Natural killer cell (primary cell): ENCODE data around the gene MPZL2. TPM values are rescaled to one million over a fixed set of nuclear protein-coding genes. Genes with fewer than 3 reads are reported as not detected.

Experiments used
- ATAC-seq, 3 donors: fragments of 150-1000 bp in 2 of 3; fragments of 200-7000 bp in 1 of 3; cut with Tn5 transposase; 1 replicate in 1 of 3; 2 replicates in 2 of 3; pipeline ENCODE4 v1.10.0; 2021; ENCODE audit warnings: mild to moderate bottlenecking in 2 of 3, moderate library complexity in 2 of 3
- DNase-seq, 2 donors: peaks; one replicate each; pipeline versions ENCODE4 v3.0.0 to v3.0.0-alpha.2; 2013 to 2021; ENCODE audit warnings: mixed read lengths in 1 of 2
- H3K27ac ChIP-seq: one replicate; pipeline ENCODE4 v1.5.1; 2013; ENCODE audit warnings: mild to moderate bottlenecking, low read length
- H3K27me3 ChIP-seq: one replicate; pipeline ENCODE4 v1.6.1; 2013; ENCODE audit warnings: low read length; ENCODE audit not compliant: control insufficient read depth, insufficient read depth
- H3K36me3 ChIP-seq: one replicate; pipeline ENCODE4 v1.6.1; 2013; ENCODE audit warnings: low read length; ENCODE audit not compliant: control insufficient read depth, insufficient read depth
- H3K4me1 ChIP-seq: one replicate; pipeline ENCODE4 v1.6.1; 2013; ENCODE audit warnings: low read length; ENCODE audit not compliant: control insufficient read depth, insufficient read depth
- H3K4me3 ChIP-seq: one replicate; pipeline ENCODE4 v1.5.1; 2013; ENCODE audit warnings: low read length
- H3K9me3 ChIP-seq: one replicate; pipeline ENCODE4 v1.6.1; 2013; ENCODE audit warnings: low read length; ENCODE audit not compliant: control insufficient read depth, insufficient read depth
- H3K27ac Mint-ChIP-seq, 2 donors: one replicate each; pipeline ENCODE4 v1.8.0; 2022; ENCODE audit warnings: mild to moderate bottlenecking in 2 of 2, mixed read lengths in 2 of 2, moderate library complexity in 1 of 2
- H3K27me3 Mint-ChIP-seq, 2 donors: one replicate each; pipeline ENCODE4 v1.8.0; 2022; ENCODE audit warnings: low read depth in 2 of 2, mixed read lengths in 2 of 2
- H3K36me3 Mint-ChIP-seq: one replicate; pipeline ENCODE4 v1.8.0; 2022; ENCODE audit warnings: mixed read lengths
- H3K4me1 Mint-ChIP-seq, 2 donors: one replicate each; pipeline ENCODE4 v1.8.0; 2022; ENCODE audit warnings: mixed read lengths in 2 of 2
- H3K4me3 Mint-ChIP-seq: one replicate; pipeline ENCODE4 v1.8.0; 2022; ENCODE audit warnings: mild to moderate bottlenecking, moderate library complexity, mixed read lengths
- H3K9me3 Mint-ChIP-seq, 2 donors: one replicate each; pipeline ENCODE4 v1.8.0; 2022; ENCODE audit warnings: mixed read lengths in 2 of 2
- CTCF ChIP-seq: fragments of 200-600 bp; IDR thresholded peaks from one replicate; pipeline ENCODE4 v1.8.0; 2022; ENCODE audit warnings: antibody characterized with exemption
- WGBS: methylation state at CpG from one replicate; pipeline ENCODE4 v1.1.7; 2013; ENCODE audit warnings: missing lambda C conversion rate; ENCODE audit not compliant: insufficient coverage; 5-methylcytosine and 5-hydroxymethylcytosine counted together
- intact Hi-C: fragments of 100-400 bp; cut with micrococcal nuclease; formaldehyde crosslinking; loops from one replicate; pipeline ENCODE4 v1.14.2; 2022
- total RNA-seq, 4 donors: library from RNA; stranded (reverse); fragments of 120-200 nt in 1 of 4; gene quantifications; one replicate each; pipeline versions ENCODE4 v1.2.3 to v1.2.4, GENCODE V29; 2013 to 2022

Gene MPZL2
- total RNA-seq, result under 1 TPM in 2 of 3 donors, not detected in 1; 0.49 to 0.58 TPM
- total RNA-seq (2013), result 1.6 TPM

GRCh38 chr11:118263695-118264568, at the start of gene MPZL2:
TSS of gene MPZL2 (minus strand) at chr11:118264297. CDS start at chr11:118264153, 144 bp downstream.
- no peak within 1 kb of the TSS for H3K4me3 ChIP-seq
- TF ChIP-seq CTCF, result no peak
- DNase-seq (peak in 1 of 2 donors; percentile 44), ATAC-seq (peak in 1 of 3 donors; percentile 18)
- WGBS, result 20% methylated on average over 19 of the region's 19 CpGs
- H3K27ac ChIP-seq, result no peak within 1 kb of the TSS
- no peak within 1 kb of the TSS for H3K27ac Mint-ChIP-seq
- no peaks in the 10 kb centered on the region for H3K9me3 Mint-ChIP-seq
- peak within 1 kb of the TSS; percentile 58 for H3K4me3 Mint-ChIP-seq
- peaks cover 24 to 47% of the 10 kb centered on the region in 2 donors for H3K27me3 Mint-ChIP-seq
- H3K4me1 ChIP-seq, result peaks cover 9% of the 10 kb centered on the region
- H3K4me1 Mint-ChIP-seq, result peaks cover 6 to 10% of the 10 kb centered on the region in 2 donors
- H3K27me3 ChIP-seq, result peaks cover 5% of the 10 kb centered on the region
- no peaks in the 10 kb centered on the region for H3K36me3 Mint-ChIP-seq
- H3K36me3 ChIP-seq, result no peaks in the 10 kb centered on the region
- no peaks in the 10 kb centered on the region for H3K9me3 ChIP-seq
- intact Hi-C loops, result no loop called here

GRCh38 chr11:118313242-118313641, 49.1 kb upstream of the MPZL2 start:
- no peak for TF ChIP-seq CTCF
- H3K27me3 Mint-ChIP-seq, result no peaks in the 10 kb centered on the region
- DNase-seq (no peak), ATAC-seq (no peak)
- H3K4me3 Mint-ChIP-seq, result no peak overlapping the region
- peak overlapping the region; percentile 87 to 88 for H3K27ac Mint-ChIP-seq
- 65% methylated on average over 2 of the region's 4 CpGs for WGBS
- Histone ChIP-seq H3K27ac (no peak overlapping the region), H3K4me3 (no peak overlapping the region), H3K9me3 (no peaks in the 10 kb centered on the region), H3K27me3 (no peaks in the 10 kb centered on the region), H3K36me3 (peaks cover 48% of the 10 kb centered on the region), H3K4me1 (peaks cover 57% of the 10 kb centered on the region)
- H3K4me1 Mint-ChIP-seq, result peaks cover 58 to 82% of the 10 kb centered on the region in 2 donors
- no peaks in the 10 kb centered on the region for H3K36me3 Mint-ChIP-seq
- H3K9me3 Mint-ChIP-seq, result no peaks in the 10 kb centered on the region
- intact Hi-C loops, result no loop called here

- no peaks in the 10 kb centered on the region for H3K27me3 Mint-ChIP-seq
- intact Hi-C loops, result no loop called here
- 96% methylated on average over 2 of the region's 2 CpGs for WGBS
- Histone ChIP-seq H3K4me3 (no peak overlapping the region), H3K9me3 (no peaks in the 10 kb centered on the region), H3K36me3 (peaks cover 53% of the 10 kb centered on the region), H3K27ac (no peak overlapping the region), H3K27me3 (no peaks in the 10 kb centered on the region), H3K4me1 (peaks cover 57% of the 10 kb centered on the region)
- peak overlapping the region; percentile 15 to 88 for H3K27ac Mint-ChIP-seq
- H3K4me3 Mint-ChIP-seq, result no peak overlapping the region
- no peaks in the 10 kb centered on the region for H3K36me3 Mint-ChIP-seq
- no peak for DNase-seq
- ATAC-seq, result no peak
- TF ChIP-seq CTCF, result no peak
- H3K4me1 Mint-ChIP-seq, result peaks cover 62 to 85% of the 10 kb centered on the region in 2 donors
- no peaks in the 10 kb centered on the region for H3K9me3 Mint-ChIP-seq
Measured at GRCh38 chr11:118312328-118312727, 48.2 kb upstream of the MPZL2 start.
